ENCODE results near the gene GNG2. TPM values are rescaled to one million over a fixed set of nuclear protein-coding genes. Genes with fewer than 3 reads are reported as not detected.

Gene GNG2
- total and polyA plus RNA-seq, 2 experiments from 2014 or later = 5.0 to 13.7 TPM

DNA sequence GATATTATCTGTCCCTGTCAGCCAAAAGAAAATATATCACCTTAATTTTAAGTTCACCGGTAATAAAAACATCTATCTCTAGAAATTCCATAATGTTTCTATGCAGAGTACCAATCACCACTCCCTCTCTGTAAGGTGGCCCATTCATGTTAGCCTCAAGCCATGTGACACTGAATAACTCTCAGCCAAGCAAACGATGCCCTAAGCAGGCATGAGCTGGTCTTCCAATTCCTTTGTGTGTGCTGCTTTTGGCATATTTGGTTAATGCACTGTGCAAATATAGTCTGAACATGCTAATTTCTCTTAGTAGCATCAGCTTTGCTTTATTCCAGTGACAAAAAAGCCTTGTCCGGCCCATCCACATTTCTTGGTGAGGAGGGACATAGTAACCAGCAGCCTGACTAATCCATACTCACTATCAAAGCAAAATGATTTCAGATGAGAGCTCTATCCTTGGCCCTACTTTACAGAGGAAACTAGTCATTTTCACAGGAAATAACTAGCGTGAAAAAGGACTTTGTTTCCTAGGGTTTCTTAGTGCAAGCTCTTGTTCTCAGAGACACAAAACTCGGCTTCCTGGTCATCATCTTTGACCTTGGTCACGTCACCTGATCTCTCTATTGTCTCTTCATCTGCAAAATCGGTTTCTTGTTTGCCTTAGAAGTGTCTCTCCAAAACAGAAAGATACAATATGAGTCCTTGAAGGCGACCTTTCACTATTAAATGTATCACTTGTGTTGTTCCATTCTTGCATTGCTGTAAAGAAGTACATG lies 69.7 kb downstream of the GNG2 start:
- Histone ChIP-seq H3K4me2 (no peak overlapping the region), H3K27me3 (no peaks in the 10 kb centered on the region)
- 87% methylated on average over 8 of the region's 8 CpGs for WGBS (ENCODE audit: low lambda C conversion rate, missing lambda C conversion rate)

DNA sequence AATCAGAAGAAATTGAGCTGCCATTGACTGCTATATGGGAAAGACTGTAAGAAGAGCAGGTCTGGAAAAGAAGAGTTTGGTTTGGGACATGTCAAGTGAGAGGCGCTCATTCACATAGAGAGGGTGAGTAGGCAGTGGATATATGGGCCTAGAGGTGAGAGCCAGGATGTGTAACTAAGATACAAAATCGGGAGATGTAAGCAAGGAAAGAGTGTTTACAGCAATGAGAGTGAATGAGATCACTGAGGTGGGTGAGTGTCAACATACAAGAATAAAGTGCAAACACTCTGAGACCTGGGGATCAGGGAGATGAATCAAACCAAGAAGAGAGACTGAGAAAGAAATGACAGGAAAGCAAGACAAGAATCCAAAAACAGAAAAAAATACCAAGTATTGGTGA lies 70.9 kb downstream of the GNG2 start:
- 71% methylated on average over 2 of the region's 2 CpGs for WGBS (ENCODE audit: low lambda C conversion rate, missing lambda C conversion rate)
- no peaks in the 10 kb centered on the region for H3K36me3 ChIP-seq (replicated peaks; ENCODE audit: insufficient read depth, low read depth)
- H3K27ac ChIP-seq = no peak overlapping the region
- no peaks in the 10 kb centered on the region for H3K9me2 ChIP-seq (replicated peaks; ENCODE audit: insufficient read depth)
- H2AFZ ChIP-seq = no peak overlapping the region
- no peaks in the 10 kb centered on the region for H3K27me3 ChIP-seq
- H3K4me1 ChIP-seq (ENCODE audit: insufficient read depth) = no peaks in the 10 kb centered on the region
- TF ChIP-seq, protein P1, sequence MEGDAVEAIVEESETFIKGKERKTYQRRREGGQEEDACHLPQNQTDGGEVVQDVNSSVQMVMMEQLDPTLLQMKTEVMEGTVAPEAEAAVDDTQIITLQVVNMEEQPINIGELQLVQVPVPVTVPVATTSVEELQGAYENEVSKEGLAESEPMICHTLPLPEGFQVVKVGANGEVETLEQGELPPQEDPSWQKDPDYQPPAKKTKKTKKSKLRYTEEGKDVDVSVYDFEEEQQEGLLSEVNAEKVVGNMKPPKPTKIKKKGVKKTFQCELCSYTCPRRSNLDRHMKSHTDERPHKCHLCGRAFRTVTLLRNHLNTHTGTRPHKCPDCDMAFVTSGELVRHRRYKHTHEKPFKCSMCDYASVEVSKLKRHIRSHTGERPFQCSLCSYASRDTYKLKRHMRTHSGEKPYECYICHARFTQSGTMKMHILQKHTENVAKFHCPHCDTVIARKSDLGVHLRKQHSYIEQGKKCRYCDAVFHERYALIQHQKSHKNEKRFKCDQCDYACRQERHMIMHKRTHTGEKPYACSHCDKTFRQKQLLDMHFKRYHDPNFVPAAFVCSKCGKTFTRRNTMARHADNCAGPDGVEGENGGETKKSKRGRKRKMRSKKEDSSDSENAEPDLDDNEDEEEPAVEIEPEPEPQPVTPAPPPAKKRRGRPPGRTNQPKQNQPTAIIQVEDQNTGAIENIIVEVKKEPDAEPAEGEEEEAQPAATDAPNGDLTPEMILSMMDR (IDR thresholded peaks at IDR 0.05; ENCODE audit: poor library complexity) = no peak
- TF ChIP-seq EZH2 (IDR thresholded peaks at IDR 0.05; ENCODE audit: borderline replicate concordance) (no peak), EZH2phosphoT487 (IDR thresholded peaks at IDR 0.05; ENCODE audit: low read depth, severe bottlenecking, unreplicated experiment) (no peak)
- H3K4me3 ChIP-seq = no peak overlapping the region
- H4K20me1 ChIP-seq (ENCODE audit: insufficient read depth, poor library complexity, severe bottlenecking) = no peaks in the 10 kb centered on the region
- no peak for DNase-seq (ENCODE audit: low spot score)
- no peak overlapping the region for H3K4me2 ChIP-seq
- no peaks in the 10 kb centered on the region for H3K9me3 ChIP-seq (ENCODE audit: low read depth)
- no peaks in the 10 kb centered on the region for H3K79me2 ChIP-seq

More for the DNA sequence above, 69.7 kb downstream of the GNG2 start:
- H3K4me3 ChIP-seq = no peak overlapping the region
- TF ChIP-seq EZH2phosphoT487 (IDR thresholded peaks at IDR 0.05; ENCODE audit: low read depth, severe bottlenecking, unreplicated experiment) (no peak), EZH2 (IDR thresholded peaks at IDR 0.05; ENCODE audit: borderline replicate concordance) (no peak)
- TF ChIP-seq, protein P1 (IDR thresholded peaks at IDR 0.05; ENCODE audit: poor library complexity) = no peak
- H3K27ac ChIP-seq = no peak overlapping the region
- H3K9me2 ChIP-seq (replicated peaks; ENCODE audit: insufficient read depth) = no peaks in the 10 kb centered on the region
- H3K36me3 ChIP-seq (replicated peaks; ENCODE audit: insufficient read depth, low read depth) = no peaks in the 10 kb centered on the region
- H4K20me1 ChIP-seq (ENCODE audit: insufficient read depth, poor library complexity, severe bottlenecking) = no peaks in the 10 kb centered on the region
- no peaks in the 10 kb centered on the region for H3K79me2 ChIP-seq
- no peaks in the 10 kb centered on the region for H3K9me3 ChIP-seq (ENCODE audit: low read depth)
- DNase-seq (ENCODE audit: low spot score) = no peak
- H2AFZ ChIP-seq = no peak overlapping the region
- H3K4me1 ChIP-seq (ENCODE audit: insufficient read depth) = no peaks in the 10 kb centered on the region

DNA sequence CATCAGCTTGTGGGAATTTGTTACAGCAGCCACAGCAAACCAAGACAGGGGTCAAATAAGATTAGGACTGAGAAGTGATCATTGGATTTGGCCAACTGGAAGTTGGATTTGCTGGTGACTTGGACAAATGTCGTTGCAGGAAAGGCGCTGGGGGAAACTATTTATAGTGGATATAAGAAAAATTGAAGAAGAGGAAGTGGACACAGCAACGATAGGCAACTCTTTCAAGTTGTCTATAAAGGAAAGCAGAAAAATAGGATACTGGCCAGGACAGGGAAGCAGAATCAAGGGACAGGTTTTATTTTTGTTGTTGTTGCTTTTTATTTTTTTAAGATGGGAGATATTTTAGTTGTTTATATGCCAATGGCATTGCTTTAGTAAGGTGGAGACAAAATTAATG lies 72.8 kb downstream of the GNG2 start:
- Histone ChIP-seq H3K27ac (no peak overlapping the region), H3K9me3 (ENCODE audit: low read depth) (no peaks in the 10 kb centered on the region), H3K4me1 (ENCODE audit: insufficient read depth) (no peaks in the 10 kb centered on the region), H2AFZ (no peak overlapping the region), H3K36me3 (replicated peaks; ENCODE audit: insufficient read depth, low read depth) (no peaks in the 10 kb centered on the region), H3K27me3 (no peaks in the 10 kb centered on the region), H3K79me2 (no peaks in the 10 kb centered on the region), H4K20me1 (ENCODE audit: insufficient read depth, poor library complexity, severe bottlenecking) (no peaks in the 10 kb centered on the region), H3K9me2 (replicated peaks; ENCODE audit: insufficient read depth) (no peaks in the 10 kb centered on the region), H3K4me3 (no peak overlapping the region), H3K4me2 (no peak overlapping the region)
- no peak for DNase-seq (ENCODE audit: low spot score)
- TF ChIP-seq, protein P1 (IDR thresholded peaks at IDR 0.05; ENCODE audit: poor library complexity) = no peak
- TF ChIP-seq EZH2phosphoT487 (IDR thresholded peaks at IDR 0.05; ENCODE audit: low read depth, severe bottlenecking, unreplicated experiment) (no peak), EZH2 (IDR thresholded peaks at IDR 0.05; ENCODE audit: borderline replicate concordance) (no peak)
- 92% methylated on average over 3 of the region's 3 CpGs for WGBS (ENCODE audit: low lambda C conversion rate, missing lambda C conversion rate)

Measured in hepatocyte (in vitro differentiated cells).